Measurements from ENCODE around the gene ATP6V0E2. TPM values are rescaled to one million over a fixed set of nuclear protein-coding genes. Genes with fewer than 3 reads are reported as not detected.
"Not testable (repeated sequence)": the region's sequence is repeated elsewhere in the genome, so short reads cannot be mapped to it uniquely, and the experiment has no call there.

ATP6V0E2 gene
- 22.3 and 26.6 TPM in 2 replicates for total RNA-seq
- polyA plus RNA-seq (2012), result 51.5 TPM

GRCh38 chr7:149873074-149873969, at the start of gene ATP6V0E2:
Gene ATP6V0E2 (plus strand): TSS chr7:149873969. CDS start chr7:149874066, 97 bp downstream.
- peak; percentile 98 for DNase-seq (ENCODE audit: low read depth)

GRCh38 chr7:149824301-149824741, 49.4 kb upstream of the ATP6V0E2 start:
- no peak for DNase-seq (ENCODE audit: low read depth)

- no peak for DNase-seq (ENCODE audit: low read depth)
These were observed 48.8 kb upstream of the ATP6V0E2 start for GRCh38 chr7:149824748-149825566.

GRCh38 chr7:149825567-149826343, 48.0 kb upstream of the ATP6V0E2 start:
- DNase-seq (ENCODE audit: low read depth), result peak; percentile 91

GRCh38 chr7:149826344-149827088, 47.3 kb upstream of the ATP6V0E2 start:
- peak; percentile 85 for DNase-seq (ENCODE audit: low read depth)

- DNase-seq (ENCODE audit: low read depth), result no peak
These were observed 46.4 kb upstream of the ATP6V0E2 start for GRCh38 chr7:149827089-149827981.

- no peak for DNase-seq (ENCODE audit: low read depth)
These were observed 45.1 kb upstream of the ATP6V0E2 start for GRCh38 chr7:149828357-149829309.

GRCh38 chr7:149830527-149830926, 43.2 kb upstream of the ATP6V0E2 start:
- DNase-seq (ENCODE audit: low read depth), result not testable (repeated sequence)

GRCh38 chr7:149830997-149831740, 42.6 kb upstream of the ATP6V0E2 start:
- DNase-seq (ENCODE audit: low read depth), result peak; percentile 64

- DNase-seq (ENCODE audit: low read depth), result no peak
These were observed 42.0 kb upstream of the ATP6V0E2 start for GRCh38 chr7:149831741-149832219.

GRCh38 chr7:149832332-149833041, 41.3 kb upstream of the ATP6V0E2 start:
- DNase-seq (ENCODE audit: low read depth), result no peak

GRCh38 chr7:149833495-149834130, 40.2 kb upstream of the ATP6V0E2 start:
- DNase-seq (ENCODE audit: low read depth), result peak; percentile 58

GRCh38 chr7:149834601-149835000, 39.2 kb upstream of the ATP6V0E2 start:
- no peak for DNase-seq (ENCODE audit: low read depth)

- DNase-seq (ENCODE audit: low read depth), result no peak
These were observed 37.3 kb upstream of the ATP6V0E2 start for GRCh38 chr7:149836434-149836833.

- no peak for DNase-seq (ENCODE audit: low read depth)
These were observed 36.1 kb upstream of the ATP6V0E2 start for GRCh38 chr7:149837564-149838223.

Data from myocyte (in vitro differentiated cells).